Bone marrow (tissue), 2 donors: ENCODE measurements around the gene SEL1L3.
A peak's percentile ranks its signal among the peaks of the same experiment; 100 is the strongest.
"Not testable (repeated sequence)": the region's sequence is repeated elsewhere in the genome, so short reads cannot be mapped to it uniquely, and the experiment has no call there.

Experiments used
- DNase-seq, 2 donors: peaks; one replicate each; lab custom pipeline; 2025; lab: John Stamatoyannopoulos, UW

The SEL1L3 gene

GRCh38 chr4:25862411-25863346 is at the start of gene SEL1L3:
SEL1L3 (minus strand) TSS chr4:25862988; CDS start chr4:25862836, 152 bp downstream.
- DNase-seq = peak in 1 of 2 donors; percentile 48

- DNase-seq = no peak
Measured at GRCh38 chr4:25911356-25911755, 48.6 kb upstream of the SEL1L3 start.

GRCh38 chr4:25908491-25908901 is 45.7 kb upstream of the SEL1L3 start:
- no peak for DNase-seq

- not testable (repeated sequence) for DNase-seq
Measured at GRCh38 chr4:25906113-25906512, 43.3 kb upstream of the SEL1L3 start.

- no peak for DNase-seq
Measured at GRCh38 chr4:25905371-25905770, 42.6 kb upstream of the SEL1L3 start.

- DNase-seq = no peak
Measured at GRCh38 chr4:25904748-25905082, 41.9 kb upstream of the SEL1L3 start.

DNA sequence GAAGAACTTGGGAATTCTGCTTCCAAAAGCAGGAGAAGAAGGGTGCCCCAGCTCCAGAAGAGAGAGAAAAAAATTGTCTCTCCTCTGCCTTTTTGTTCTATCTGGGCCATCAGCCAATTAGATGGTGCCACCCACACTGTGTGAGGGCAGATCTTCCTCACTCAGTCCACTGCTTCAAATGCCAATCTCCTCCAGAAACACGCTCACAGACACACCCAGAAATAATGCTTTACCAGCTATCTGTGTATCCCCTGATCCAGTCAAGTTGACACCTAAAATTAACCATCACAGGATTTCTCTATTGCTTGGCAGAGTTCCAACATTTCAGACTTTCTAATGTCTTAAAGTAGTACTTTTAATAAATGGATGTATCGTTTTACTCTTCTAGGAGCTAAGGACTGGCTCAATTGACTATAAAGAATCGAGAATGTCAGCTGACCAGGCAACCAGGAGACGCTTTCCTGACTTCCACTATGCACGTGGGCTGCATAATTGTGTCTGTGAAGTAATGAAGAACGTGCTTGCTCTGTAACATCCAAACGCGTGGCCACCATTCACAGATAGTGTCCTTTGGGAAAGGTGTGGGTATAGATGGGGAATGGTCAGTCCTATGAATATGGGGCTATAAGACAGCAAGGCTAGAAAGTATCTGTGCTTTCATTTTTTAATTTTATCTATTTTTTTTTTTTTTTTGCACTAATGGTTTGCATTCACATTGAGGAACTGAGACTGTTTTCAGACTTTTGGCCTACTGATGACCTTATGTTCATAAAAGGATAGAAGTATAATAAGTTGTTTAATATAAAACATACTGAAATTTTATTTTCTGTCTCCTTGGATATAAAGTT is 41.3 kb upstream of the SEL1L3 start:
- DNase-seq = no peak

GRCh38 chr4:25901030-25901430 is 38.2 kb upstream of the SEL1L3 start:
- DNase-seq = no peak

- DNase-seq = no peak
Measured at GRCh38 chr4:25900310-25900709, 37.5 kb upstream of the SEL1L3 start.

GRCh38 chr4:25896776-25897539 is 34.2 kb upstream of the SEL1L3 start:
- DNase-seq = no peak

DNA sequence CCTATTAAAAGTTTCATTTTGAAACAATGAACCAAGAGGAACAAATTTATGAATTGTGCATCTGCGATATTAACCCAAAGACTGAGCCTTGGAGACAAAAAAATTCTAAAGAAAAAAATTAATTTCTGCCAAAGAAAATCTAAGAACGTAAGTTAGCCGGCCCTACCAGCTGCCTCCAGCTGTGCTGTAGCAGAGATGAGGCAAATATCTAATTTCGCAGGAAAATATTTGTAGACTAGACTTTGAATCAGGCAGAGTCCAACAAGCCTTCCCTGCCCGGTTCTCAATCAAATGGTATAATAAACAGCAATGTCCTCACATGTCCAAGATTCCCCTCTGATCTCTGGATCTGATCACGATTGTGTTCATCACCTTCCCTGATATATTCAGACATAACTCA is 30.0 kb upstream of the SEL1L3 start:
- no peak for DNase-seq

DNA sequence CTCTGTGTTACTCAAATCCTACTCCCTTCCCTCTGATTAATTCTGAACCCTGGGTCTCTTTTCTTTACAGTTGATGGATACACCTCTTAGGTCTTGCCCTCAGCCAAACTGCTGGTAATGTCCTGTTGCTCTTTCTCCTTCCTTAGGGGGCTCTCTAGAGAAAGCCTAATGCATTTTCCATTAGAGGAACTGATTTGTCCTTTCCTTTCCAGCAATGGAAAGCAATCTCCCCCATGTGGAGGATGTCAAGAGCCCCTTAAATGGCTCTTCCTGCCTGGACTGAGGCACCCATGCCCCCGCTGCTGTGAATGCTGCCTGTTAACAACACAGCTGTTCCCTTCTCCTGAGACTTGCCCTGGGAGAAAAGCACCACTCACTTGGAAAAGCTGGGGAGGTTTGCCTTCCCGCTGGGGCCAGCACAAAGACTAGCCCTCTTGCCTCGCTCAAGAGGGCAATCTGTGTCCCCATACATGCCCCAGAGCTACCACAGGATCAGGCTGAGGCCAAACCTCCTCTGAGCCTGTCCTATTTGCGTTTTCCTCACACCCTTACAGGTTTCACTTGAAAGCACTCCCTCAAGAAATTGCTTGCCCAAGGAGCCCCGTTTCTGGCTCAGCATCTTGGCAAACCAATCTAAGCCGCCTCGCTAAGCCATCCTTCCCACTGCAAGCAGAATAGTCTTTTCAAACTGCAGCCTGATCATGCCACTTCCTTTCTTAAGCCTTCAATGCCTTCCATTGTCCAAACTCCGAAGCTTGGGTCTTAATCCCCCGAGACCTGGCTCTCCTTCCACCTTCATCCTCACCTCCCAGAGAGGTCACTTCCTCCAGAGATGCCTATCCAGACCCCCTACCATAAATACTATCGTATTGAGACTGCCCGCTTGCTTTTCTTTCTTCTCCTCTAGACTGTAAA is 28.0 kb upstream of the SEL1L3 start:
- no peak for DNase-seq

- no peak for DNase-seq
Measured at GRCh38 chr4:25889589-25890503, 27.1 kb upstream of the SEL1L3 start.

GRCh38 chr4:25888781-25889180 is 26.0 kb upstream of the SEL1L3 start:
- DNase-seq = no peak

DNA sequence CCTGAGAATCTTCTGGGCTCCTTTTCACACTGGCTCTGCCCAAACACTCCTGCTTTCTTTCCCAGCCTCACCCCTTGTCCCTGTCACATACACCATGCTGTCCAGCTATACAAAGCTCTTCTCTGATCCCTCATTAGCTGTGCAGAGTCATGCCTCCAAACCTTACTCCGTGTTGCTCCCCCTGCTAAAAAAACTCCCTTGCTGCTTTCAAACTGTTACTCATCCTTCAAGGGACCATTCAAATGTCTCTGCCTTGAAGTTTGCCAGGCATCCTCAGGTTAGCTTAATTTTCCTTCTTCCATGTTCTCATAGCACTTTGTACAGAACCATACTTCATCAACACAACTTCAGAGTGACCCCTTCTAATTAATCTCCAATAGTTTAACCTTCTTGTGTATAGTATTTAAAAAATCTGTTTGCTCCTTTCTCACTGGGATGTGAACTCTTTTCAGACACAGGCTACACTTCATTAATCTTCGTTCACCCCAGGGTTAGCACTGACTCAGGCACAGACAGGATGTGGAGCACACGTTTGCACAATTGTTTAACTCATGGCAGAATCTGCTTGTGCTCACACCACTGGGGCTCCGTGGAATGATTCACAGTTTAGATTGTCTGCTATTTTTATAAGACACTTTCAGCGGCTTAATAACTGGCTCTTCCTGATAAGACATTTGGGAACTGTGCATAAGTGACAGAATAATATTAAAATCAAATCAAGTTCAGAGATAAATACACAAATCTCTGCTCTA is 21.4 kb upstream of the SEL1L3 start:
- no peak for DNase-seq

DNA sequence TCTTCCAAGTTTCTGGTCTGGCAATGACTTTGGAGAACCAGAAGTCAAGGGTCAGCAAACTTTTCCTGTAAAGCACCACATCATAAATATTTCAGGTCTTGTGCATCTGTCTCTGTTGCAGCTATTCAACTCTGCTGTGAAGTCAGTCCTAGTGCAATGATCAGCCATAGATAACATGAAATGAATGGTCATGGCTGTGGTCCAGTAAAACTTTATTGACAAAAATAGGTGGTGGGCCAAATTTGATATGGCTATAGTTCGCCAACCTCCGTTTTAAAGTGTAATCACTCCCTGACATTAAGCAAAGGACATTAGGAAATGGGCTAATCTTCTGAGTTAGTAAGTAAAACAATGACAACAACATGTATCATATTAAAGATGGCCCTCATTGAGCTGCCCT is 20.8 kb upstream of the SEL1L3 start:
- no peak for DNase-seq

DNA sequence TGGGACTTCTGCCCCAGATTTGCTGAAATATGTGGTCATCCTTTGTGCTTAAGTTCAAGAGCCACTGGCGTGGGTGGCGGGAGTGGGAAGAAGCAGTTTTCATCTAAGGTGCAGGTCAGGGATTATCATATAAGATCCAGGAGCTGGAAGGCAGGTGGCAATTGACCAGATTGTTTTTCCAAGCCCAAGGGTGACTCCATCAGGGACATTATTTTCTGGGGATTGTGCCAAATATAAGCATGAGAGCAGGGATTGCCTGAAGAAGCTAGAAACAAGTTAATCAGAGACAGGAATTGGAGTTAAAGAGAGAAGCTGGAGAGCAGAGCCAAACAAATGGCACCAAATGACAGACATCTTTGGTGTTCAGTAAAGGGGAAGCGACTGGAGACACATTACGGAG is 19.4 kb upstream of the SEL1L3 start:
- no peak for DNase-seq

DNA sequence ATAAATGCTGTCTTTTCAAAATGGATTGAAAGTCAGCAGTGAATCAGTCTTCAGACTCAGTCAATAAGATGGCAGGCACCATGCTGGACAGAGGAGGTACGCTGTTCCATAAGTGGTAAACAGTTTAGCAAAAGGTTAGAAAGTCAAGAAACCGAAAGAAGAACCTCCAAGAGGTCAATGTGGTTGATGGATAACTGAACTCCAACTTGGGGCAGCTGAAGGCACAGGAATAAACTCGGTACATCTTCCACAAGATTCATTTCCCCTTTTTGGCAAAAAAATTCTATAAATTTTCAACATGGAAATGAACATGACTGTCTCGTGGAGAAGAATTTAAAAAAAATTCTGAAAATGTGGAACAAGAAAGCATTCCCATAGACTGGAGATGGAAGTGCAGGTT is 18.4 kb upstream of the SEL1L3 start:
- no peak for DNase-seq

- no peak for DNase-seq
Measured at GRCh38 chr4:25879991-25880651, 17.3 kb upstream of the SEL1L3 start.
